GM10266 (cell line): Measurements from ENCODE around the gene TMEM114.
A peak's percentile ranks its signal among the peaks of the same experiment; 100 is the strongest.

Experiments used
- DNase-seq: peaks from one replicate; pipeline ENCODE4 v3.0.0; 2012; ENCODE audit errors: extremely low spot score
- TF ChIP-seq, protein P1 (sequence below): IDR thresholded peaks from 2 replicates; pipeline ENCODE4 v1.5.1; 2012; ENCODE audit warnings: mild to moderate bottlenecking, low read depth; ENCODE audit not compliant: control insufficient read depth, insufficient read depth; ENCODE audit errors: missing control alignments

The TMEM114 gene

DNA sequence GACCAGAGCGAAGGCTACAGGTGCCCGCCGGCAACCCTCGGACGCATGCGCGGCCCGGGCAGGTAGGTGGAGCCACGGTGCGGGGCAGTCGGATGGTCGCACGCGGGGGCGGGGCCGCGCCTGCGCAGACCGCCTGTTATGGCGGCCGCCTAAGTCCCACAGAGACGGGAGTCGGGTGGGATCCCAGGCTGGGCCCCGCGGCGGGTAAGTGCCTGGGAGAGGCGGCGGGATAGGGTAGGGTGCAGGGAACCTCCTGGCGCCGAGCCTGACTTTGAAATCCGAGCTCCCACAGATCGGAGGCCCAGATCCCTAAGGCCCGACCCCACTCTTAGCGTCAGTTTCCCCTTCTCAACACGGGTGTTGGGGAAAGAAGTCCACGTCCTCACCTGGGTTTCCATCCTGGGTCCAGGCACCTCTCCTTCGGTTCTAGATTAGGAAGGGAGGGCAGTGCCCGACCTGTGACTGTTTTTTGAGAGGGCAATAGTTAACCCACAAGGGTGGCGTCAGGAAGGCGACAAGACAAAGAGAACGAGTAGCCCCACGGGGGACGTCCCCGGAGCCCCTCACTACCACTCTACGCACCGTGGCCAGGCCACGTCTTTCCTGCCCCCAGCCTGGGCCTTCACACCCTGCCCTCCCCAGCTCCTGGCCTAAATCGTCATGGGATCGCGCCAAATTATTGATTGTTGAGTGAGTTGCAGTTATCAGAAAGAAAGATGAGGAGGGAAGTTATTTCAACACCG lies 31.4 kb upstream of the TMEM114 start, which contains the start of gene METTL22:
TSS of gene METTL22 (plus strand) at position 127 of the 743 bp plus-strand sequence. CDS start 3,968 bp downstream, outside the sequence.
- DNase-seq: peak; percentile 98
- TF ChIP-seq, protein P1, sequence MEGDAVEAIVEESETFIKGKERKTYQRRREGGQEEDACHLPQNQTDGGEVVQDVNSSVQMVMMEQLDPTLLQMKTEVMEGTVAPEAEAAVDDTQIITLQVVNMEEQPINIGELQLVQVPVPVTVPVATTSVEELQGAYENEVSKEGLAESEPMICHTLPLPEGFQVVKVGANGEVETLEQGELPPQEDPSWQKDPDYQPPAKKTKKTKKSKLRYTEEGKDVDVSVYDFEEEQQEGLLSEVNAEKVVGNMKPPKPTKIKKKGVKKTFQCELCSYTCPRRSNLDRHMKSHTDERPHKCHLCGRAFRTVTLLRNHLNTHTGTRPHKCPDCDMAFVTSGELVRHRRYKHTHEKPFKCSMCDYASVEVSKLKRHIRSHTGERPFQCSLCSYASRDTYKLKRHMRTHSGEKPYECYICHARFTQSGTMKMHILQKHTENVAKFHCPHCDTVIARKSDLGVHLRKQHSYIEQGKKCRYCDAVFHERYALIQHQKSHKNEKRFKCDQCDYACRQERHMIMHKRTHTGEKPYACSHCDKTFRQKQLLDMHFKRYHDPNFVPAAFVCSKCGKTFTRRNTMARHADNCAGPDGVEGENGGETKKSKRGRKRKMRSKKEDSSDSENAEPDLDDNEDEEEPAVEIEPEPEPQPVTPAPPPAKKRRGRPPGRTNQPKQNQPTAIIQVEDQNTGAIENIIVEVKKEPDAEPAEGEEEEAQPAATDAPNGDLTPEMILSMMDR: no peak

DNA sequence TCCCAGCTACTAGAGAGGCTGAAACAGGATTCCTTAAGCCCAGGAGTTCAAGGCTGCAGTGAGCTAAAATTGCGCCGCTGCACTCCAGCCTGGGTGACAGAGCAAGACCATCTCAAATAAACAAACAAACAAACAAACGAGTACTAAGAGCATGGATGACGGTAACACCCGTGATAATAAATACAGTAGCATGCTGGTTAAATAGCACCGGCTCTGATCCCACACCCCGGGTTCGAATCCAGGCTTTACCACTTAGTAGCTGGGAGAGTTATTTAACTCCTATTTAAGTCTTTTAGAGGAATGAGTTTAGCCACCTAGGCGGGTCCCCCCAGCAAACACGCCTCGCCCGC lies 30.9 kb upstream of the TMEM114 start:
- no peak for DNase-seq
- TF ChIP-seq, protein P1: no peak

DNA sequence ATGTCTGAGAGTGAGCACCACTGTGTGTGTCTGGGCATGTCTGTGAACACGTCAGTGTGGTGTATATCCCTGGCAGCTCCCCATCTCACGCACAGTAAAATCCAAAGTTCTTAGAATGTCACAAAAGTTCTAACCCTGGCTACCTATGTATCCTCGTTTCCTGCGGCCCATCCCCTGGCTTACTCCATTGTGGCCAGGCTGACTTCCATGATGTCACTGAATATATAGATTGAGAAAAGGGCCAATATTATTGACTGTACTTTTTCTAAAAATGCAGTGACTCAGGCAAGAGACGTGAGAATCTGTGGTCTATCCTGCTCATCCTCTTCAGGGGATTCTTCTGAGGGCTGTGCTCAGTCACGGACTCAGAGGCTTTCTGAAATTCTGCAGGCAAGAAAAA lies 30.2 kb upstream of the TMEM114 start:
- TF ChIP-seq, protein P1: no peak
- DNase-seq: no peak

DNA sequence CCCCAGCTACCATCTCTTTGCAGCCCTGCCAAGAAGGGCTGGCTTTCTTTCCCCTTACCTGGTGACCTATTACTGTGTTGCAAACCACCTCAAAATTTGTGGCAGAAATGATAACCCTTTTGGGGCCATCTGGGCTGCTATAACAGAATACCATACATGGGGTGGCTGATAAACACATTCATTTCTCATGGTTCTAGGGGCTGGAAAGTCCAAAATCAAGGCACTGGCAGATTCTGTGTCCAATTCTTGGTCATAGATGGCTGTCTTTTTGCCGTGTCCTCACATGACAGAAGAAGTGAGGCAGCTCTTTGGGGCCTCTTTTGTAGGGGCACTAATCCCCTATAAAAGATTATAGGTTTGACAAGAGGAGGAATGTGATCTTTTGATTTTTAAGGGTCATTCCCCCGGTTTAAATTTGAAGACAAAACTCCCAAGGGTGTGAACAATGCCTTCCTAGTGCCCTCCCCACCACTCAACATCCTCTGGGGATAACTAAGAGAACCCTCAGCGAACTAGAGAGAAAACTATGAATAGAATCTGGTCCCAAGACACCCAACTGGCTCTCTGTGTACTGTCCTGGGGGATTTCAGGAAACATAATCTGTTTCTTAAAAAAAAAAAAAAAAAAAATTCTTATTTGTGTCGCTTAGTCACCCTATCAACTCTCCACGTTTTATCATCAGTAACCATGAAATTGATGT lies 29.5 kb upstream of the TMEM114 start:
- TF ChIP-seq, protein P1: no peak

DNA sequence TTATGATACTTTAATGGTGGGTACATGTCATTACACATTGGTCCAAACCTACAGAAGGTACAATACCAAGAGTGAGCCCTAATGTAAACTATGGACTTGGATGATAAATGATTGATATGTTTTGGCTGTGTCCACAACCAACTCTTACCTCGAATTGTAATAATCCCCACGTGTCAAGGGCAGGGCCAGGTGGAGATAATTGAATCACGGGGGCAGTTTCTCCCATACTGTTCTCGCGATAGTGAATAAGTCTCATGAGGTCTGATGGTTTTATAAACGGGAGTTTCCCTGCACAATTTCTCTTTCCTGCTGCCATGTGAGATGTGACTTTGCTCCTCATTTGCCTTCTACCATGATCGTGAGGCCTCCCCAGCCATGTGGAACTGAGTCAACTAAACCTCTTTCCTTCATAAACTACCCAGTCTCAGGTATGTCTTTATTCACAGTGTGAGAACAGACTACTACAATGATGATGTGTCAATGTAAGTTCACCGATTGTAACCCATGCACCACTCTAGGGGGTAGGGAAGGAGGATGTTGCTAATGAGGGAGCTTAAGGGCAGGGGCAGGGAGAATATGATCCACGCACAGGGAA lies 24.2 kb upstream of the TMEM114 start:
- no peak for DNase-seq

More for the DNA sequence above, 29.5 kb upstream of the TMEM114 start:
- no peak for DNase-seq

DNA sequence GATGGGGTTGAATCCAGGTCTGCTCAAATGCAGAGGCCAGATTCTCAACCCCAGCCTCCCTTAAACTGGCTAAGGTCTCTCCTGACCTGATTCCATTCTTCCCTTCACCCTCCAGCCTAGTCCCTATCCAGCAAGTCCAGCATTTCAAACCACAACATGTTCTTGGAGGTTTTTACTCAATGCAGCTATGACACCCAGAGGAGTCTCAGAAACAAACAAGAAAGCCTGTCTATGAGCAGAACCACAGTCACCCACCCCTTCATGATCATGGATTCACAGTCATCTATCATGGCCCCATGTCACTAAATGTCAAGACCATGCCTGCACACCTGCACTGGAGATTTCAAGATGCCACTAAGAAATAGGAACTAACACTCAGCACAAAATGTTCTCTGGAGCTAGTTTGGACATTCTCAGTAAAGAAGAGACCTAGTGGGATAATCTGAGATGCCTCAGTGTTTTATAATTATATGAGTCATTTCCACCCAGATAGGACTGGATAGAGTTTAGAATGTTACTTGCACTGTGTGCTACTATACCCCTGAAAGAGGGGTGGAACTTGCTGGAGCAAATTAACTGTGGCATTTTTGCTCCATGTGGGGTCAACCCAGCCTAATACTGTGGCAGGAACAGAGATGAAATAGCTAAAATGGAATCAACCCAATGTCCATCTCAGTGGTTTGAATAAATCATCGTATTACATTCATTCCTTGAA lies 21.7 kb upstream of the TMEM114 start:
- TF ChIP-seq, protein P1: no peak

More for the DNA sequence above, 24.2 kb upstream of the TMEM114 start:
- TF ChIP-seq, protein P1: no peak

More for the DNA sequence above, 21.7 kb upstream of the TMEM114 start:
- no peak for DNase-seq
